ENCODE measurements around the gene INTS1.

Gene INTS1

DNA sequence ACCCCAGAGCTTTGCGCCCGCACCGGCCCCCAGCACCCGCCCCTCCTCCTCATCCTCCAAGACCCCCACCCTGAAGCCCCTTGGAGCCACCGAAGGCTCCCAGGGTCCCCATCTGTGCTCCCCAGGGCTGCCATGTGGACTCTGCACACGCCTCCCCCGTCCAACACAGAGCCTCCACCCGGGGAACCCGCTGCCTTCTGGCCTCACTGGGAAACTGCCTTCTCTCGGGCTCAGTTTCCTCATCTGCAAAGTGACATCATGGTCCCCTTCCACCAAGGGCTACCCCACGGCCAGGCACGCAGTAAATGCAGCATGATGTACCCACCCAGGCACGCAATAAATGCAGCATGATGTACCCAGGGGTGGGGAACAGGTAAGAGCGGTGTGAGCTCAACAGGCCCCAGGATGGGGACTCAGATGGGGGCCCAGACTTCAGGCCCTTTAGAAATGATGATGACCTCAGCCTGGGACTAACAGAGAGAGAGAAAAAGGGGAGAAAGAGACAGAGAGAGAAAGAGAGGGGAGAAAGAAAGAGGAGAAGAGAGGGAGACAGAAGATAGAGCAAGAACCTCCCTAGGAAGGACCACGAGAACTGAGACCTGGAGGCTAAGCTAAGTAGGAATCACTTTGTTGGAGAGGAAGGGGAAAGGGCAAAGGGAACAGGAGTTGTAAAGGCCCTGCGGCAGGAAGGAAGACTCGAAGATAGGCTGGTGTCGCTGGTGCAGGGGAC, 42.4 kb downstream of the INTS1 start:
- DNase-seq (ENCODE audit: extremely low spot score) = no peak
- no peak for TF ChIP-seq BHLHE40 (IDR thresholded peaks at IDR 0.05; ENCODE audit: borderline replicate concordance)
- no peak for TF ChIP-seq ARNT (IDR thresholded peaks at IDR 0.05)
- no peak for TF ChIP-seq FOXM1 (IDR thresholded peaks at IDR 0.05; ENCODE audit: borderline replicate concordance)
- ChIA-PET CTCF (no interaction called here), POLR2A (no interaction called here)

DNA sequence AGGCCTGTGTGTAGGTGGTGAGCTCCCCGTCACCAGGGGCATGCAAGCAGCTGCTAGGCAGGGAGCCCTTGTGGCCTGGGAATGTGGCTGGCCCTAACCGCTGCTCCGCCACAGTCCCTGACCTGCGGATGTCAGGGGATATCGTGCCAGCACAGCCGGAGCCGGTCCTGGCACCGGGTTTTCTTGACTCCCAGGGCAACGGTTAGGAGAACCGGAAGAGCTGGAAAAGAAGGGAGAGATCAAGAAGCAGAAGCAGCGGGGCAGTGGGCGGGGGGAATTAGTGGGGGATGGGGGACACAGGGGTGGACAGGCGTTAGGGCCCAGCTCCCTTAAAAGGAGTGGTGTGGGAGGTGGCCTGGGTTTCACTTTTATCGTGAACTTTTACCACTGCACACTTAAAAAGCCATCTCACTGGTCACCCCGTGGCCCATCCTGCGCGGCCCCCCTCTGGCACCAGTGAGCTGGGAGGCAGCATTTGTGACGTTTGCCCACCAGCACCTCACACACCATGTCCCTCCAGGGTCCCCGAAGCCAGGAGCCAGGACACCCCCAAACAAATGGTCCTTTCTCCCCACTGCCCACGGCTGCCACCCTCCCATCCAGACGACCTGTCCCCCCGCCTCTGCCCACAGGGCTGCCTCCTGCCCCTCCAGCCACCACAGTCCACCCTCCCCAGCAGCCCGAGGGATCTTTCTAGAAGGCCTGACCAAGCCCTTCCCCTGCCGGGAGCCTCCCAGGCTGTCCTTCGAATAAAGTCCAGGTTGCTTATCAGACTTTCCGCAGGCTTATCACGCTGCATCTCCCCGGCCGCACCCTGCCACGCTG, 43.2 kb downstream of the INTS1 start:
- no peak for DNase-seq (ENCODE audit: extremely low spot score)
- POLR2A ChIA-PET = no interaction called here
- TF ChIP-seq BHLHE40 (IDR thresholded peaks at IDR 0.05; ENCODE audit: borderline replicate concordance) (no peak), CTBP1 (IDR thresholded peaks at IDR 0.05; ENCODE audit: borderline replicate concordance) (no peak), L3MBTL2 (conservative IDR thresholded peaks at IDR 0.05) (no peak), TARDBP (IDR thresholded peaks at IDR 0.05) (no peak), NFRKB (IDR thresholded peaks at IDR 0.05) (no peak), ZNF384 (IDR thresholded peaks at IDR 0.05) (no peak), SP1 (IDR thresholded peaks at IDR 0.05) (no peak), FOXK2 (IDR thresholded peaks at IDR 0.05) (no peak), LEF1 (IDR thresholded peaks at IDR 0.05; ENCODE audit: borderline replicate concordance) (no peak), SUZ12 (IDR thresholded peaks at IDR 0.05) (no peak), PKNOX1 (IDR thresholded peaks at IDR 0.05) (no peak), ARNT (IDR thresholded peaks at IDR 0.05) (no peak), FOXA1 (IDR thresholded peaks at IDR 0.05) (no peak)
- CTCF ChIA-PET = interaction anchor here (1.0 kb wide), 1 partner anchor 13 kb away, joined by 3 read pairs; no protein-coding TSS in a partner anchor

- ChIA-PET CTCF (interaction anchor here (1.0 kb wide), 1 partner anchor 14 kb away, joined by 3 read pairs; no protein-coding TSS in a partner anchor), POLR2A (interaction anchor here (1.1 kb wide), 1 partner anchor 12 kb away, joined by 3 read pairs; no protein-coding TSS in a partner anchor)
- no peak for DNase-seq (ENCODE audit: extremely low spot score)
- TF ChIP-seq FOXA1 (IDR thresholded peaks at IDR 0.05) = no peak
- no peak for TF ChIP-seq ZNF384 (IDR thresholded peaks at IDR 0.05)
- TF ChIP-seq HDGF (IDR thresholded peaks at IDR 0.05; ENCODE audit: borderline replicate concordance) = no peak
- no peak for TF ChIP-seq FOXK2 (IDR thresholded peaks at IDR 0.05)
- no peak for TF ChIP-seq BHLHE40 (IDR thresholded peaks at IDR 0.05; ENCODE audit: borderline replicate concordance)
Observed at GRCh38 chr7:1459920-1460820, 44.0 kb downstream of the INTS1 start.

GRCh38 chr7:1459512-1459892, 44.7 kb downstream of the INTS1 start:
- POLR2A ChIA-PET = interaction anchor here (1.1 kb wide), 1 partner anchor 11 kb away, joined by 3 read pairs; no protein-coding TSS in a partner anchor
- TF ChIP-seq PKNOX1 (IDR thresholded peaks at IDR 0.05) = no peak
- TF ChIP-seq FOXK2 (IDR thresholded peaks at IDR 0.05) = no peak
- no peak for TF ChIP-seq SUZ12 (IDR thresholded peaks at IDR 0.05)
- TF ChIP-seq ARNT (IDR thresholded peaks at IDR 0.05) = no peak
- no peak for TF ChIP-seq ZNF384 (IDR thresholded peaks at IDR 0.05)
- TF ChIP-seq CTBP1 (IDR thresholded peaks at IDR 0.05; ENCODE audit: borderline replicate concordance) = no peak
- TF ChIP-seq SP1 (IDR thresholded peaks at IDR 0.05) = no peak
- TF ChIP-seq ELF4 (IDR thresholded peaks at IDR 0.05) = no peak
- TF ChIP-seq LEF1 (IDR thresholded peaks at IDR 0.05; ENCODE audit: borderline replicate concordance) = no peak
- TF ChIP-seq TARDBP (IDR thresholded peaks at IDR 0.05) = no peak
- no peak for TF ChIP-seq FOXM1 (IDR thresholded peaks at IDR 0.05; ENCODE audit: borderline replicate concordance)
- no peak for TF ChIP-seq FOXA1 (IDR thresholded peaks at IDR 0.05)
- no peak for TF ChIP-seq NFRKB (IDR thresholded peaks at IDR 0.05)
- TF ChIP-seq L3MBTL2 (conservative IDR thresholded peaks at IDR 0.05) = no peak
- no peak for TF ChIP-seq HDGF (IDR thresholded peaks at IDR 0.05; ENCODE audit: borderline replicate concordance)
- no peak for TF ChIP-seq BHLHE40 (IDR thresholded peaks at IDR 0.05; ENCODE audit: borderline replicate concordance)
- CTCF ChIA-PET = no interaction called here
- DNase-seq (ENCODE audit: extremely low spot score) = peak; percentile 100

- TF ChIP-seq NFRKB (IDR thresholded peaks at IDR 0.05) (no peak), HDGF (IDR thresholded peaks at IDR 0.05; ENCODE audit: borderline replicate concordance) (no peak), L3MBTL2 (conservative IDR thresholded peaks at IDR 0.05) (no peak), SUZ12 (IDR thresholded peaks at IDR 0.05) (no peak), SP1 (IDR thresholded peaks at IDR 0.05) (no peak)
- POLR2A ChIA-PET = interaction anchor here (1.1 kb wide), 1 partner anchor 11 kb away, joined by 3 read pairs; no protein-coding TSS in a partner anchor
- CTCF ChIA-PET = no interaction called here
- peak; percentile 38 for DNase-seq (ENCODE audit: extremely low spot score)
Observed at GRCh38 chr7:1458683-1459511, 45.3 kb downstream of the INTS1 start, which contains the start of gene MICALL2. TSS of gene MICALL2 (minus strand) at chr7:1459470. CDS start at chr7:1459326, 144 bp downstream.
